Endothelial cell (in vitro differentiated cells): ENCODE data around the gene MOSPD2. TPM values are rescaled to one million over a fixed set of nuclear protein-coding genes. Genes with fewer than 3 reads are reported as not detected.

ENCODE experiments used
- DNase-seq: peaks from one replicate; pipeline ENCODE4 v3.0.0; 2021; ENCODE audit warnings: low spot score
- H3K27ac Mint-ChIP-seq: one replicate; pipeline ENCODE4 v1.8.0; 2021; ENCODE audit warnings: mixed read lengths, inconsistent platforms; ENCODE audit not compliant: unreplicated experiment
- H3K27me3 Mint-ChIP-seq: one replicate; pipeline ENCODE4 v1.8.0; 2021; ENCODE audit warnings: mild to moderate bottlenecking, moderate library complexity, mixed read lengths, inconsistent platforms; ENCODE audit not compliant: unreplicated experiment
- H3K36me3 Mint-ChIP-seq: one replicate; pipeline ENCODE4 v1.8.0; 2021; ENCODE audit warnings: mild to moderate bottlenecking, low read depth, mixed read lengths, inconsistent platforms; ENCODE audit not compliant: unreplicated experiment
- H3K4me1 Mint-ChIP-seq: one replicate; pipeline ENCODE4 v1.8.0; 2021; ENCODE audit warnings: mild to moderate bottlenecking, mixed read lengths, inconsistent platforms; ENCODE audit not compliant: unreplicated experiment
- H3K4me3 Mint-ChIP-seq: one replicate; pipeline ENCODE4 v1.8.0; 2021; ENCODE audit warnings: mild to moderate bottlenecking, mixed read lengths, inconsistent platforms; ENCODE audit not compliant: unreplicated experiment
- H3K9me3 Mint-ChIP-seq: one replicate; pipeline ENCODE4 v1.8.0; 2021; ENCODE audit warnings: mixed read lengths, inconsistent platforms; ENCODE audit not compliant: unreplicated experiment
- CTCF ChIP-seq: fragments of 200-600 bp; sonication (generic); IDR thresholded peaks from one replicate; pipeline ENCODE4 v1.5.0; 2021; ENCODE audit warnings: antibody characterized with exemption; ENCODE audit not compliant: unreplicated experiment
- total RNA-seq: library from RNA; stranded (reverse); fragmentation: NEBNext Ultra II Directional; extraction: Animal tissue kit (Norgen Biotek cat#: 25700); gene quantifications from one replicate; pipeline ENCODE4 v1.2.1, GENCODE V29; 2021; ENCODE audit not compliant: unreplicated experiment

The MOSPD2 gene
- total RNA-seq, 1 donor from 2014 or later = 10.0 TPM

GRCh38 chrX:14916017-14916674 is 42.9 kb downstream of the MOSPD2 start:
- H3K9me3 Mint-ChIP-seq = no peaks in the 10 kb centered on the region
- no peak for DNase-seq
- H3K36me3 Mint-ChIP-seq = peaks cover 6% of the 10 kb centered on the region
- no peaks in the 10 kb centered on the region for H3K4me1 Mint-ChIP-seq
- H3K27ac Mint-ChIP-seq = no peak overlapping the region
- TF ChIP-seq CTCF = no peak
- H3K4me3 Mint-ChIP-seq = no peak overlapping the region
- no peaks in the 10 kb centered on the region for H3K27me3 Mint-ChIP-seq

GRCh38 chrX:14919407-14919806 is 46.2 kb downstream of the MOSPD2 start:
- Mint-ChIP-seq H3K27ac (no peak overlapping the region), H3K36me3 (no peaks in the 10 kb centered on the region), H3K27me3 (peaks cover 2% of the 10 kb centered on the region), H3K4me1 (peaks cover 8% of the 10 kb centered on the region), H3K9me3 (no peaks in the 10 kb centered on the region), H3K4me3 (no peak overlapping the region)
- DNase-seq = no peak
- TF ChIP-seq CTCF = no peak

GRCh38 chrX:14920196-14920595 is 47.0 kb downstream of the MOSPD2 start:
- Mint-ChIP-seq H3K36me3 (no peaks in the 10 kb centered on the region), H3K9me3 (no peaks in the 10 kb centered on the region), H3K27ac (no peak overlapping the region), H3K4me1 (peaks cover 11% of the 10 kb centered on the region), H3K4me3 (no peak overlapping the region), H3K27me3 (peaks cover 2% of the 10 kb centered on the region)
- no peak for DNase-seq
- no peak for TF ChIP-seq CTCF

GRCh38 chrX:14922437-14922836 is 49.2 kb downstream of the MOSPD2 start:
- H3K27me3 Mint-ChIP-seq = peaks cover 2% of the 10 kb centered on the region
- no peak overlapping the region for H3K27ac Mint-ChIP-seq
- H3K9me3 Mint-ChIP-seq = no peaks in the 10 kb centered on the region
- no peaks in the 10 kb centered on the region for H3K36me3 Mint-ChIP-seq
- no peak for TF ChIP-seq CTCF
- DNase-seq = no peak
- peaks cover 15% of the 10 kb centered on the region for H3K4me1 Mint-ChIP-seq
- no peak overlapping the region for H3K4me3 Mint-ChIP-seq

- DNase-seq = no peak
- no peak overlapping the region for H3K4me3 Mint-ChIP-seq
- H3K27ac Mint-ChIP-seq = no peak overlapping the region
- H3K9me3 Mint-ChIP-seq = no peaks in the 10 kb centered on the region
- peaks cover 2% of the 10 kb centered on the region for H3K27me3 Mint-ChIP-seq
- no peaks in the 10 kb centered on the region for H3K36me3 Mint-ChIP-seq
- peaks cover 15% of the 10 kb centered on the region for H3K4me1 Mint-ChIP-seq
- TF ChIP-seq CTCF = no peak
Observed at GRCh38 chrX:14923761-14924160, 50.5 kb downstream of the MOSPD2 start.
